DOHH2 (cell line): Measurements from ENCODE around the gene CCL5.

Experiments
- EZH2phosphoT487 ChIP-seq: fragments of 200-600 bp; sonication (generic); IDR thresholded peaks from 2 replicates; pipeline ENCODE4 v1.6.1; 2017; ENCODE audit warnings: borderline replicate concordance, mild to moderate bottlenecking, antibody characterized with exemption, low read length, moderate library complexity, mixed read lengths
- TF ChIP-seq, protein P1 (sequence below): fragments of 200-600 bp; sonication (generic); IDR thresholded peaks from one replicate; pipeline ENCODE4 v1.5.1; 2014; ENCODE audit warnings: antibody characterized with exemption, mild to moderate bottlenecking, low read depth, low read length; ENCODE audit not compliant: poor library complexity, severe bottlenecking

DNA sequence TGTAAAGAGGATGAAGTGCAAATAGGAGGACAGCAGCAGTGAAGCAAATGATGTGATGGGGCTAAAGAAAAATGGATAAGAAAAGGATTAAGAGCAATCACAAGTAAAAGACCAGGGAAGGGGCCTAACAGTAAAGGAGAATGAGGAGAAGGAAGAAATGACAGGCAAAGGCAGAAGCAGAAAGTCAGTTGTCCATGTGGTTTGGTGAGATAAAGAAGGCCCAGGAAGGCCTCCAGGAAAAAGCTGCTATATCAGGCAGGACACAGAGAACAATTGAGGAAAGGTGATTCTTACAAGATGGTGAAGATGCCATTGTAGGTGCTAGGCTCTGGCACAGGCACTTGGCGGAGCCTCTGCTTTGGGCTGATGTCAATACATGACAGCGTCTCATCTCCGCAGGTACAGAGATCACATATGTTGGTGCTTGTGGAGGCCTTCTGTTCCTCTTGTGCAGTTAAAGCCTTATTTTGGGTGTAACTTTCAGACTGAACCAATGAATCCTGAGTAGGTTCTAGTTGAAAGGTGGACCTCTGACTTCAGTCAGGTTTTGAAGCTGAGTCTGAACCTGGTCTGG lies 32.3 kb upstream of the CCL5 start:
- TF ChIP-seq, protein P1, sequence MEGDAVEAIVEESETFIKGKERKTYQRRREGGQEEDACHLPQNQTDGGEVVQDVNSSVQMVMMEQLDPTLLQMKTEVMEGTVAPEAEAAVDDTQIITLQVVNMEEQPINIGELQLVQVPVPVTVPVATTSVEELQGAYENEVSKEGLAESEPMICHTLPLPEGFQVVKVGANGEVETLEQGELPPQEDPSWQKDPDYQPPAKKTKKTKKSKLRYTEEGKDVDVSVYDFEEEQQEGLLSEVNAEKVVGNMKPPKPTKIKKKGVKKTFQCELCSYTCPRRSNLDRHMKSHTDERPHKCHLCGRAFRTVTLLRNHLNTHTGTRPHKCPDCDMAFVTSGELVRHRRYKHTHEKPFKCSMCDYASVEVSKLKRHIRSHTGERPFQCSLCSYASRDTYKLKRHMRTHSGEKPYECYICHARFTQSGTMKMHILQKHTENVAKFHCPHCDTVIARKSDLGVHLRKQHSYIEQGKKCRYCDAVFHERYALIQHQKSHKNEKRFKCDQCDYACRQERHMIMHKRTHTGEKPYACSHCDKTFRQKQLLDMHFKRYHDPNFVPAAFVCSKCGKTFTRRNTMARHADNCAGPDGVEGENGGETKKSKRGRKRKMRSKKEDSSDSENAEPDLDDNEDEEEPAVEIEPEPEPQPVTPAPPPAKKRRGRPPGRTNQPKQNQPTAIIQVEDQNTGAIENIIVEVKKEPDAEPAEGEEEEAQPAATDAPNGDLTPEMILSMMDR: no peak
- TF ChIP-seq EZH2phosphoT487: no peak
